ENCODE results near the gene COX5B.
"Not testable (repeated sequence)": the region's sequence is repeated elsewhere in the genome, so short reads cannot be mapped to it uniquely, and the experiment has no call there.

DNA sequence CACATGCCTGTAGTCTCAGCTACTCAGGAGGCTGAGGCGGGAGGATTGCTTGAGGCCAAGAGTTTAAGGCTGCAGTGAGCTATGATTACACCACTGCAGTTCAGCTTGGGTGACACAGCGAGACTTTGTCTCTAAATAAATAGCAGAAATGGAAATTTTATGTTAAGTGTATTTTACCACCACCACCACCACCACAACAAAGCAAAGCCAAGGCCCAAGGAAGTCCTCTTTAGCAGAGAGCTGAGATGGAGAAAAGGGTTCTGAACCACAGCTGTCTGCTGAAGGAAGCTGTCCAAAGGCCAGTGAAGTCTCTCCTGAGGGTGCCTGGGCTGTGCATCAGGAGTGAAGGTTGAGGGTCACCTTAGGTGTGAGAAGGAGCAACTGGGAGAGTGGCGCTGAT, 41.4 kb downstream of the COX5B start:
- TF ChIP-seq SUZ12 (IDR thresholded peaks at IDR 0.05; ENCODE audit: extremely low read depth, insufficient read depth, insufficient read length); ZNF274 (IDR thresholded peaks at IDR 0.05; ENCODE audit: low read depth, low read length): not testable (repeated sequence)

All from NT2/D1 (cell line).